Activated T-helper 17 cell treated with anti-CD3 and anti-CD28 coated beads, Interleukin-2, amount 50 U/mL, for 72 hours (primary cell): Measurements from ENCODE around the gene ZNF556. TPM values are rescaled to one million over a fixed set of nuclear protein-coding genes. Genes with fewer than 3 reads are reported as not detected.

Experiments
- ATAC-seq: fragments of 150-1000 bp; cut with Tn5 transposase; replicated peaks from 2 replicates; pipeline ENCODE4 v1.10.0; 2021; ENCODE audit warnings: mild to moderate bottlenecking, moderate library complexity
- H3K27ac Mint-ChIP-seq: one replicate; pipeline ENCODE4 v1.8.0; 2022; ENCODE audit warnings: mixed read lengths
- H3K27me3 Mint-ChIP-seq: one replicate; pipeline ENCODE4 v1.8.0; 2022; ENCODE audit warnings: mixed read lengths
- H3K36me3 Mint-ChIP-seq: one replicate; pipeline ENCODE4 v1.8.0; 2022; ENCODE audit warnings: low read depth, mild to moderate bottlenecking, mixed read lengths
- H3K4me1 Mint-ChIP-seq: one replicate; pipeline ENCODE4 v1.8.0; 2022; ENCODE audit warnings: mixed read lengths
- H3K4me3 Mint-ChIP-seq: one replicate; pipeline ENCODE4 v1.8.0; 2022; ENCODE audit warnings: mild to moderate bottlenecking, mixed read lengths
- H3K9me3 Mint-ChIP-seq: one replicate; pipeline ENCODE4 v1.8.0; 2022; ENCODE audit warnings: mixed read lengths
- total RNA-seq, 2 donors: library from RNA; stranded (reverse); gene quantifications; one replicate each; pipeline ENCODE4 v1.2.3, GENCODE V29; 2022

The ZNF556 gene
- total RNA-seq = under 1 TPM in 1 of 2 donors, not detected in 1; 0.95 TPM

GRCh38 chr19:2867025-2867991, at the start of gene ZNF556:
TSS of gene ZNF556 (plus strand) at chr19:2867335. CDS start at chr19:2867422, 87 bp downstream.
- Mint-ChIP-seq H3K27me3 (peaks cover 5% of the 10 kb centered on the region), H3K4me1 (no peaks in the 10 kb centered on the region), H3K9me3 (no peaks in the 10 kb centered on the region), H3K4me3 (no peak within 1 kb of the TSS), H3K27ac (no peak within 1 kb of the TSS), H3K36me3 (no peaks in the 10 kb centered on the region)
- peak; percentile 97 for ATAC-seq

GRCh38 chr19:2819540-2820111, 47.5 kb upstream of the ZNF556 start, which contains the start of gene ZNF554:
TSS of gene ZNF554 (plus strand) at chr19:2819868. CDS start at chr19:2820072, 204 bp downstream.
- H3K9me3 Mint-ChIP-seq = no peaks in the 10 kb centered on the region
- ATAC-seq = peak; percentile 99
- peak within 1 kb of the TSS; percentile 64 for H3K4me3 Mint-ChIP-seq
- H3K4me1 Mint-ChIP-seq = peaks cover 4% of the 10 kb centered on the region
- no peak within 1 kb of the TSS for H3K27ac Mint-ChIP-seq
- H3K36me3 Mint-ChIP-seq = no peaks in the 10 kb centered on the region
- H3K27me3 Mint-ChIP-seq = no peaks in the 10 kb centered on the region

- peak overlapping the region; percentile 64 for H3K4me3 Mint-ChIP-seq
- no peaks in the 10 kb centered on the region for H3K9me3 Mint-ChIP-seq
- H3K36me3 Mint-ChIP-seq = no peaks in the 10 kb centered on the region
- no peak overlapping the region for H3K27ac Mint-ChIP-seq
- ATAC-seq = peak; percentile 7
- H3K4me1 Mint-ChIP-seq = peaks cover 4% of the 10 kb centered on the region
- H3K27me3 Mint-ChIP-seq = no peaks in the 10 kb centered on the region
Observed at GRCh38 chr19:2820112-2820702, 46.9 kb upstream of the ZNF556 start.

DNA sequence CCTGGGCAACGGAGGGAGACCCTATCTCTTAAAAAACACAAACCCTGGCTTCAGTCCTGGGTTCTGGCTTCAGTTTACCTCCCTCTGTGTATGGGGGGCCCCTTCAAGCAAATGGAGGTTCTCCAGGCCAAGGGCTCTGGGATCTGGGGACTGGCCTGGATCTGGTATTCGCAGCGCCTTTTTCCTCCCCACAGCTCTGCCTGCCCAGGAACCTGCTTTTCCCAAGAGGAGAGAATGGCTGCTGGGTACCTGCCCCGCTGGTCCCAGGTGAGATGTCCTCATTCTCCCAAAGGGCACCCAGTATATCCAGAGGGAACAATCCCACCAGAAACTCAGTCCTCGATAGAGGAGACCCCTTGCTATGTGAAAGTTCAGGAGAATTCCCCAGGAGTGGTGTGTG, 44.3 kb upstream of the ZNF556 start:
- no peak for ATAC-seq
- no peak overlapping the region for H3K27ac Mint-ChIP-seq

GRCh38 chr19:2823646-2824045, 43.5 kb upstream of the ZNF556 start:
- H3K36me3 Mint-ChIP-seq = no peaks in the 10 kb centered on the region
- no peak for ATAC-seq
- H3K4me3 Mint-ChIP-seq = no peak overlapping the region
- no peaks in the 10 kb centered on the region for H3K9me3 Mint-ChIP-seq
- H3K27ac Mint-ChIP-seq = no peak overlapping the region
- no peaks in the 10 kb centered on the region for H3K4me1 Mint-ChIP-seq
- H3K27me3 Mint-ChIP-seq = no peaks in the 10 kb centered on the region

More for the DNA sequence above, 44.3 kb upstream of the ZNF556 start:
- Mint-ChIP-seq H3K36me3 (no peaks in the 10 kb centered on the region), H3K4me1 (no peaks in the 10 kb centered on the region), H3K27me3 (no peaks in the 10 kb centered on the region), H3K4me3 (no peak overlapping the region), H3K9me3 (no peaks in the 10 kb centered on the region)

DNA sequence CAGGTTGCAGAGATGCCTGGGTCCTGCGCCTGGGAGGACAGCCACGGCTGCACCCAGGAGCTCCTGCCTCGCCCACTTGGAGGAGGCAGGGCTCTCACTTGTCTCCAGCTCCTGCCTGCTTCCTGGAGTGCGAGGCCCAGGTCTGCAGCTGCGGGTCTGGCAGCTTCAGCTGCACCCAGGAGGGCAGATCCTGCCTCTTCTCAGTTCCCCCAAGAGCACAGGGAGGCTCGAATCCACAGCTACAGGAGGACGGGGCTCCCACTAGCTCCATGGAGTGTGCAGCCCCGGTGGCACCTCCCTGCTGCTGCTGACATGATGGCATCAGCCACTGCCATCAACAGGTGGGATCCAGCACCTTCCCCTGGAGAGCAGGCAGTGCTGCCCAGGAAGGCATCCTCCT, 43.0 kb upstream of the ZNF556 start:
- H3K27me3 Mint-ChIP-seq = no peaks in the 10 kb centered on the region
- no peaks in the 10 kb centered on the region for H3K9me3 Mint-ChIP-seq
- H3K4me3 Mint-ChIP-seq = no peak overlapping the region
- ATAC-seq = no peak
- no peak overlapping the region for H3K27ac Mint-ChIP-seq
- H3K36me3 Mint-ChIP-seq = no peaks in the 10 kb centered on the region
- H3K4me1 Mint-ChIP-seq = no peaks in the 10 kb centered on the region

DNA sequence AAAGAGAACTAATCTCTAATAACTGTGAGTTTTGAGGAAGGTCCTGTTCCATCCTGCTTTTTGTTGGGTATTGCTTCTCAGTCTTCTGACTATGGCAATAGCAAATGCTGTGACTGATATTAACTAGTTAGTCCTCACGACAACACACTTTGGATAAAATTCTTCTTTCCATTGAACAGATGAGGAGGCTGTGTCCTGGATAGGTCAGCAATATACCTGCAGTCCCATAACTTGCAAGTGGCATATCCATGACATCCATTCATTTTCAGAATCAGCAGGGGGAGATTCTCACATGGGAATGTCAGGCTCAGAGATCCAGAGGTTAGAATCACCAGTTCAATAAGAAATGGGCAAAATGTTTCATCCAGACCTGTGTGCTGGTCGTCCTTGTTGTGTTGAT, 40.1 kb upstream of the ZNF556 start:
- H3K4me3 Mint-ChIP-seq = no peak overlapping the region
- H3K4me1 Mint-ChIP-seq = no peaks in the 10 kb centered on the region
- ATAC-seq = no peak
- H3K27me3 Mint-ChIP-seq = no peaks in the 10 kb centered on the region
- no peaks in the 10 kb centered on the region for H3K9me3 Mint-ChIP-seq
- H3K27ac Mint-ChIP-seq = no peak overlapping the region
- no peaks in the 10 kb centered on the region for H3K36me3 Mint-ChIP-seq

- no peak overlapping the region for H3K27ac Mint-ChIP-seq
- peaks cover 5% of the 10 kb centered on the region for H3K36me3 Mint-ChIP-seq
- no peaks in the 10 kb centered on the region for H3K27me3 Mint-ChIP-seq
Observed at GRCh38 chr19:2827840-2828489, 39.2 kb upstream of the ZNF556 start.

DNA sequence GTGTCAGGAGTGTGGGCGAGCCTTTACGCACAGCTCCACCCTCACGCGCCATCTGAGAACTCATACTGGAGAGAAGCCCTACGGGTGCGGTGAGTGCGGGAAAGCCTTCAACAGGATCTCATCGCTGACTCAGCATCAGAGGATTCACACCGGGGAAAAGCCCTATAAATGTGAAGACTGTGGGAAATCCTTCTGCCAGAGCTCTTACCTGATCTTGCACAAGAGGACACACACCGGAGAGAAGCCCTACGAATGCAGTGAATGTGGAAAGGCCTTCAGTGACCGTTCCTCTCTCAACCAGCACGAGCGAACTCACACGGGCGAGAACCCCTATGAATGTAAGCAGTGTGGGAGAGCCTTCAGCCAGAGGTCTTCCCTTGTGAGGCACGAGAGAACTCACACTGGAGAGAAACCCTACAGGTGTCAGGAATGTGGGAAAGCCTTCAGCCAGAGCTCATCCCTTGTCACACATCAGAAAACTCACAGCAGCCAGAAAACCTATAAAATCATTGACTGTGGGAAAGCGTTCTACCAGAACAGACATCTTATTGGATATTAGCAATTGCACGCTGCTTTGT, 32.8 kb upstream of the ZNF556 start:
- ATAC-seq = no peak
- H3K36me3 Mint-ChIP-seq = peaks cover 21% of the 10 kb centered on the region
- H3K27ac Mint-ChIP-seq = no peak overlapping the region
- no peaks in the 10 kb centered on the region for H3K4me1 Mint-ChIP-seq
- no peaks in the 10 kb centered on the region for H3K27me3 Mint-ChIP-seq
- peaks cover 26% of the 10 kb centered on the region for H3K9me3 Mint-ChIP-seq
- H3K4me3 Mint-ChIP-seq = no peak overlapping the region

More at GRCh38 chr19:2827840-2828489, 39.2 kb upstream of the ZNF556 start:
- Mint-ChIP-seq H3K4me3 (no peak overlapping the region), H3K9me3 (peaks cover 3% of the 10 kb centered on the region), H3K4me1 (no peaks in the 10 kb centered on the region)
- no peak for ATAC-seq

DNA sequence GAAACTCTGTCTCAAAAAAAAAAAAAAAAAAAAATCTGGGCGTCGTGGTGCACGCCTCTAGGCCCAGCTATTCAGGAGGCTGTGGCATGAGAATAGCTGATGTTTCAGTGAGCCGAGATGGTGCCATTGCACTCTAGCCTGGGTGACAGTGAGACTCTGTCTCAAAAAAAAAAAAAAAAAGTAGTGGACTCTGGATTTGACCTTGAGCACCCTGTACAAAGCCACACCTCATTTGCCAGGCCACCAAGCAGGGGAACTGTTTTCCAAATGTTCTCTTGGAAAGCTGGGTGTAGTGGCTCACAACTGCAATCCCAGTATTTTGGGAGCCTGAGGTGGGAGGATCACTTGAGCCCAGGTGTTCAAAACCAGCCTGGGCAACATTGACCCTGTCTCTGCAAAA, 29.7 kb upstream of the ZNF556 start:
- no peak overlapping the region for H3K27ac Mint-ChIP-seq
- H3K9me3 Mint-ChIP-seq = peaks cover 26% of the 10 kb centered on the region
- ATAC-seq = no peak
- peaks cover 21% of the 10 kb centered on the region for H3K36me3 Mint-ChIP-seq
- H3K27me3 Mint-ChIP-seq = no peaks in the 10 kb centered on the region
- no peak overlapping the region for H3K4me3 Mint-ChIP-seq
- peaks cover 4% of the 10 kb centered on the region for H3K4me1 Mint-ChIP-seq

GRCh38 chr19:2840794-2841791, 26.0 kb upstream of the ZNF556 start, which contains the start of gene ZNF555:
TSS of gene ZNF555 (plus strand) at chr19:2841475. CDS start at chr19:2841573, 98 bp downstream.
- peaks cover 6% of the 10 kb centered on the region for H3K4me1 Mint-ChIP-seq
- H3K4me3 Mint-ChIP-seq = peak within 1 kb of the TSS; percentile 86
- no peaks in the 10 kb centered on the region for H3K36me3 Mint-ChIP-seq
- ATAC-seq = peak; percentile 100
- H3K27ac Mint-ChIP-seq = peak within 1 kb of the TSS; percentile 83
- H3K27me3 Mint-ChIP-seq = no peaks in the 10 kb centered on the region
- H3K9me3 Mint-ChIP-seq = peaks cover 7% of the 10 kb centered on the region

GRCh38 chr19:2841855-2842574, 25.1 kb upstream of the ZNF556 start:
- Mint-ChIP-seq H3K4me3 (peak overlapping the region; percentile 71), H3K36me3 (no peaks in the 10 kb centered on the region), H3K27ac (no peak overlapping the region), H3K27me3 (no peaks in the 10 kb centered on the region), H3K9me3 (no peaks in the 10 kb centered on the region), H3K4me1 (peaks cover 6% of the 10 kb centered on the region)
- no peak for ATAC-seq
